GM12801 (cell line): ENCODE measurements around the gene SLC6A5.

Source experiments
- CTCF ChIP-seq: IDR thresholded peaks from one replicate; pipeline ENCODE4 v1.5.1; 2011; ENCODE audit warnings: control low read depth; ENCODE audit not compliant: insufficient read length; ENCODE audit errors: extremely low read depth

The SLC6A5 gene

GRCh38 chr11:20600020-20600346 lies 575 bp downstream of the SLC6A5 start:
- no peak for TF ChIP-seq CTCF

- no peak for TF ChIP-seq CTCF
Measured at GRCh38 chr11:20600551-20600950, 1.1 kb downstream of the SLC6A5 start.

DNA sequence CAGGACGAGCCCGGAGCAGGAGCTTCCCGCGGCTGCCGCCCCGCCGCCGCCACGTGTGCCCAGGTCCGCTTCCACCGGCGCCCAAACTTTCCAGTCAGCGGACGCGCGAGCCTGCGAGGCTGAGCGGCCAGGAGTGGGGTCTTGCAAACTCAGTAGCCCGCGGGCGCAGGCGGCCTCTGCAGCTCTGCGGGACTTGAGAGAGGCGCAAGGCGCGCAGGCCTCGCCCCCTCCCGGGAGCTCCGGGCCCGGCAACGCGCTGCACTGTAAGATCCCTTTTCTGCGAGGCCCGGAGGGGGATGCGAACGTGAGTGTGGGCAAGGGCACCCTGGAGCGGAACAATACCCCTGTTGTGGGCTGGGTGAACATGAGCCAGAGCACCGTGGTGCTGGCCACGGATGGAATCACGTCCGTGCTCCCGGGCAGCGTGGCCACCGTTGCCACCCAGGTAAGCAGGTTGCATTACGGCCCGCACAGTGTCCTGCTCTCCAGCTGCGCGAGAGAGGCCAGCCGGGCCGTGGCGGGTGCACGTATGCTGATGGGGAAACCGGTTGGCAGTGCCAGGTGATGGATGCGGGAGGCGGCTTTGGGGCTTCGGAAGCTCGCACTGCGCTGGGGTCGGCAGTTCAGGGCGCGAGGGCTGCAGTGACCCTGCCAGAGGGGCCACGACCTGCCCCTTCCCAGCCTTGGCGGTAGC lies 2.0 kb downstream of the SLC6A5 start:
- no peak for TF ChIP-seq CTCF

- TF ChIP-seq CTCF = no peak
Measured at GRCh38 chr11:20604295-20604803, 4.9 kb downstream of the SLC6A5 start.

GRCh38 chr11:20604864-20605601 lies 5.6 kb downstream of the SLC6A5 start:
- TF ChIP-seq CTCF = no peak

DNA sequence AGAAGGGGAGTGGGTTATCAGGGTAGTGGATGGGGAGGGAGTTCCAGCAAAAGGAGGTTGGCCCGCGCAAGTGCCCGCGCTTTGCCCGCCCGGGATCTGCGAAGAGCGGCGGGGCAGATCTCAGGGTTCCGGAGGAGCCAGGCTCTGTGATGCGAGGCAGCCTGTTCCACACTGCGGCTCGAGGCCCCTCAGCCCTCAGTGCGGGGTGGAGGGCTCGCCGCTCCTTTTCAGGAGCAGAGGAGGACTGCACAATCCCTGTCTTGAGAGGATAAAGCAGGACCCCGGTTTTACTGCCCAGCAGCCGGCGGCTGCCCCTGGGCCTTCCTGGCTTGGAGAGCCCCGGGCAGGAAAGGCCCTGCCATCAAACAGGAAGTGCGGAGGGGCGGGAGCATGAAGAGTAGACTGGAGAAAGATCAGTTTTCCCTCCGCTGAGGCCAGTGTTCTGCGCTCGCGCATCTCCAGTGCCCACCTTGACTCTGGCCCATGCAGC lies 6.2 kb downstream of the SLC6A5 start:
- TF ChIP-seq CTCF = no peak

DNA sequence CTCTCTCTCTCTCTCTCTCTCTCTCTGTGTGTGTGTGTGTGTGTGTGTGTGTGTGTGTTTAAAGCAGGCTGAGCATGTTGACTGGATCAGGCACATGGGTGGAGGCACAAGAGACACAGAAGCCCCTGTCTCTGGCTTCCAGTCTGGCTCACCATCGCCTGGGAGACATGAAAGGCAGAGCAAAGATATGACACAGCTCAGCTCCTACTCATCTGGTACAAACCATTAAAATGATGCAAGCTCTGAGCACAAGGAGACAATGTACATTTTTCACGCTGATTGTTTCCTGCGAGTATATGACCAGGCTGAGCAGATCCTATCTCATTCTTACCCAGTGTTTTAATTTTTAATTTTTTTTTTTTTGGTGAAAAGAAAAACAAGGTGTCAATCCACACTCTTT lies 9.5 kb downstream of the SLC6A5 start:
- no peak for TF ChIP-seq CTCF
